HG02943 (cell line): ENCODE data around the gene C19orf33.
"Not testable (repeated sequence)": the region's sequence is repeated elsewhere in the genome, so short reads cannot be mapped to it uniquely, and the experiment has no call there.

Experiments used
- ATAC-seq: cut with Tn5 transposase; IDR thresholded peaks from one replicate; pipeline ENCODE4 v1.9.1; 2021; ENCODE audit warnings: mild to moderate bottlenecking, low read depth, moderate library complexity; ENCODE audit not compliant: unreplicated experiment

The C19orf33 gene

GRCh38 chr19:38303517-38304351 lies at the start of gene C19orf33:
C19orf33 (plus strand) TSS chr19:38304251; CDS start chr19:38304262, 11 bp downstream.
- ATAC-seq: no peak

DNA sequence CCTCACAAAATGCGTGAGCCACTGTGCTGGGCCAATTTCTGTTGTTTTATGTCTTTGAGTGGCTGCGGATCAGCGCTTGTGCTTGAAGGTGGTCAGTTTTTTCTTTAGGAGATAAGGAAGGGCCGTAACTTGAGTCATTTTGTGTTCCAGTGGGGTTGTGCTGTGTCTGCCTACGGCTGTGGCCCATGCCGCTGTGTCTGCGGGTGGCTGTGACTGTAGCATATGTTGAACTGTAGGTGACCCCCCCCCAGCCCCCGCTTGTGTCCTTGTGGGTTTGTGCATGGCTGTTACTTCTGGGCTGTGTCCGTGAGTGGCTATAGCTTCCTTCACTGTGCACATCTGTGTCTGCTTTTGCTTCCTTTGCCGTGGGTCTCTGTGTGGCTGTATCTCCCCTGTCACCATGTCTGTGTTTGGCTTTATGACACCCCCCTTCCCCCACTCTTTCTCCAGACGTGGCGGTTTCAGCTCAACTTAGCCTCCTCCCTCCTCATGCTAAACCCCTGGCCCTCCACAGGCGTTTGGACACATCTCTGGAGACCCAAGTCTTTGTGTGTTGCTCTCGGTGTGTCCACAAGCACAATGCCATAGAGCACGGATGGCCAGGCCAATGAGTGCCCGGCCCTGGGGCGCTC lies 48.6 kb upstream of the C19orf33 start:
- no peak for ATAC-seq

DNA sequence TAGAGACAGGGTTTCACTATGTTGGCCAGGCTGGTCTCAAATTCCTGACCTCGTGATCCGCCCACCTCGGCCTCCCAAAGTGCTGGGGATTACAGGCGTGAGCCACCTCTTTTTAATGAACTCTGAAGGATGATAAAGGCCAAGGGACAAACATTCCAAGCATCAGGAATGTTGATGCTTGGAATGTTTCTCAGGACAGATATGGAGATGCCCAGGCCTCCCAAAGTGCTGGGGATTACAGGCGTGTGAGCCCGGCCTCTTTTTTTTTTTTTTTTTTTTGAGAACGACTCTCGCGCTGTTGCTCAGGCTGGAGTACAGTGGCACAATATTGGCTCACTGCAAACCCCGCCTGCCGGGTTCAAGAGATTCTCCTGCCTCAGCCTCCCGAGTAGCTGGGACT lies 42.1 kb upstream of the C19orf33 start:
- not testable (repeated sequence) for ATAC-seq

- ATAC-seq: no peak
Observed at GRCh38 chr19:38262585-38263268, 41.3 kb upstream of the C19orf33 start.

GRCh38 chr19:38263689-38264485 lies 40.2 kb upstream of the C19orf33 start:
- no peak for ATAC-seq

- no peak for ATAC-seq
Observed at GRCh38 chr19:38264486-38265212, 39.4 kb upstream of the C19orf33 start, which contains the start of gene SPINT2. SPINT2 (plus strand) TSS chr19:38264573; CDS start chr19:38264893, 320 bp downstream.

DNA sequence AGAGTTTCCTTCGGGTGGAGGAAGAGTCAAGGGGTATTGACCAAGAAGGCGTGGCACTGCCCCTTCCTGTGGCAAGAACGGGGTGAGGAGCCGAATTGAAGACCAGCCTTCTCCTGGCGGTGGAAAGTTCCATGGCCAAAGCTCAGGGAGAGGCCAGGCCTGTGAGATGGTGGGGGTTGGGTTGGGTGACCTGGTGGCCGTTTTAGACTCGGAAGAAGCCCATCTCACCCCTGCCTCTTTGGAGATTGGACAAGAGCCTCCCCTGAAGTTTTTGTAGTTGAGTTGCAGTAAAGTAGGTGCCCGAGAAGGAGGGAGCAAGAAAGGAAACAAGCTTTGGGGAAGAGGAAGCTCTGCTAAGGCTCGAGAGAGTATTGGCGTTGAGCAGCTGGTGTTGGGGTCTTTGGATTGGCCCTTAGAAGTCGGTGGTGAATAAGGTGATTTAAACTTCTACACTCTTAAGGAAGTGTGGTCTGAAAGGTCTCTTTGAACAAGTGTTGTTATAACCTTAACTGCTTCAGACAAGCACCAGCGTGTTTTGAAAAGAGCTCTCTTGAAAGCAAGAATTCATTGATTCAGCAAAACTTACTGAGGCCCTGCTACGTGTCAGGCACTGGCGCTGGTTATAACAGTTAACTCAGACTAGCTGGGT lies 38.7 kb upstream of the C19orf33 start:
- no peak for ATAC-seq

- no peak for ATAC-seq
Observed at GRCh38 chr19:38265921-38266429, 38.1 kb upstream of the C19orf33 start.

GRCh38 chr19:38266981-38267597 lies 37.0 kb upstream of the C19orf33 start:
- no peak for ATAC-seq

DNA sequence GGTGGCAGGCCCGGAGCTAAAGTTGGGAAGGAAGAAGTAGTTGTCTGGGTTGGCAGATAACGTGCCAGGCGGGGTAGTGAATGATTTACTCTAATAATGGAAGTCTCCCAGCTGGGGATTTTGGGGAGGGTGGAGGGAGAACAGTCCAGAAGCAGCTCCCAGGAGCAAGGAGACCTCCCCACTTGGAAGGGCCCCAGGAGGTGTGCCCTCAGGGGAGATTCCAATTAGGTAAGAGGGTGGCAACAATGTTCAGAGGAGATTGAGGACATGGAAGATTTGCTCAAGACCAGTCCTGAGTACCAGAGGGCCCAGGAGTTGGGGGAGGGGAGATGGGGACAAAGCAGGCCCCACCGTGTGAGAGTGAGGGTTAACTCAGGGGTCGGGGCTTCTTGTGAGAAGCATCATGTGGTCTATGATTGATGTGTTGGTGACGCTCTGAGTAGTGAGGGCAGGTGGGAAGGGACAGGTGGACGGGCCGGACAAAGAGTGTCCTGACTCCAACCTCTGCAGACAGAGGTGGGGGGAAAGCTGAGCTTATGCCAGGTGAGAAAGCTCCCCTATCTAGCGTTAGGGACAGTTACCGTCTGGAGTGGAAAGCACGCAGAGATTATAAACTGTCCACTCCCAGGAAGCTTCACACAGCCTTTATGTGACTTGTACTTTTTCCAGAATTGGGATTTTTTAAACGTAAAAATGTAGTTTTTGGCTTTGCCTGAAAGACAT lies 36.1 kb upstream of the C19orf33 start:
- no peak for ATAC-seq

GRCh38 chr19:38268539-38268938 lies 35.5 kb upstream of the C19orf33 start:
- no peak for ATAC-seq

GRCh38 chr19:38270587-38271167 lies 33.4 kb upstream of the C19orf33 start:
- no peak for ATAC-seq

GRCh38 chr19:38273499-38273898 lies 30.6 kb upstream of the C19orf33 start:
- no peak for ATAC-seq

- ATAC-seq: no peak
Observed at GRCh38 chr19:38274739-38275138, 29.3 kb upstream of the C19orf33 start.

DNA sequence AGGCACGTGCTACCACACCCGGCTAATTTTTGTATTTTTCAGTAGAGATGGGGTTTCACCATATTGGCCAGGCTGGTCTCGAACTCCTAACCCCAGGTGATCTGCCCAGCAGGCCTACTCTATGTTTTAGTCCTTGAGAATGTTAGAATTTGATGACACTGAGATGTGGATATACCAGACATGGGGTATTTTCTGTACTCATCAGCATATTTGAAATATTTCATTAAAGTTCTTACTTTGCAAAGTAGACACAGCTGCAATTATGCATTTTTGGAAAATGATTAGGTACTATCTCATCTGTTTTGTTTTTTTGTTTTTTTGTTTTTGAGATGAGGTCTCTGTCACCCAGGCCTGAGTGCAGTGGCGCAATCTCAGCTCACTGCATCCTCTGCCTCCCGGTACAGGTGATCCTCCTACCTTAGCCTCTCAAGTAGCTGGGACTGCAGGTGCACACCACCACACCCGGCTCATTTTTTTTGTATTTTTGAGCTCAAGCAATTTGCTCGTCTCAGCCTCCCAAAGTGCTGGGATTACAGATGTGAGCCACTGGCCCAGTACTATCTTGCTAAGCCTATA lies 27.0 kb upstream of the C19orf33 start:
- ATAC-seq: no peak

- ATAC-seq: no peak
Observed at GRCh38 chr19:38277549-38277948, 26.5 kb upstream of the C19orf33 start.

DNA sequence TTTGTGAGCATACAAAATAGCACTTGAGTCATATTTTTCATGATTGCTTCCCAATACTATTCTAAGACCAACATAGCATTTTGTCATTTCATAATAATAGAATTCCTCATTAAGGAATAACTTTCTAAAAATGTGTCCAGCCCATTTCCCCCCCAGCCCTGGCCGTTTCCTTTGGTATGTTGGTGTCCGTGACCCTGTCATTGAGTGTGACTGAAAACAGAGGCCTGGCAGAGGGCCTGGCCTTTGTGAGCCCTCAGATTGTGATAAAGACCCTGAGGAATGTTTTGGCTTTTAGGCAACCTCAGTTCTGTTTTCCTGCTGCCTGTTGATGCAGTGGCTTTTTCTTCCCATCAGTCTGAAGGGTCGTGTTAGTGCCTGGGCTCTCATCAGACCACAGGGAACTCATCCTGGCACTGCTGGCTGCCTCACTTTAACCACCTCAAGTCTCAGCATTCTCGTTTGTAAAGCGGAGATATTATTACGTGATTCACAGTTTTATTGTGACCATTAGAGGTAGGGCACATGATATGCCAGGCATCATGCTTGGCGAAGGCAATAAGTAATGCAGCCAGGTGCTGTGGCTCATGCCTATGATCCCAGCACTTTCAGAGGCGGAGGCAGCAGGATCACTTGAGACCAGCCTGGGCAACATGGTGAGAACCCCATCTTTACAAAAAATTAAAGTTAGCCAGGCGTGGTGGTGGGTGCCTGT lies 25.9 kb upstream of the C19orf33 start:
- ATAC-seq: no peak
